Measurements from ENCODE around the gene ATP11C.
"Not testable (repeated sequence)": the region's sequence is repeated elsewhere in the genome, so short reads cannot be mapped to it uniquely, and the experiment has no call there.

The ATP11C gene

DNA sequence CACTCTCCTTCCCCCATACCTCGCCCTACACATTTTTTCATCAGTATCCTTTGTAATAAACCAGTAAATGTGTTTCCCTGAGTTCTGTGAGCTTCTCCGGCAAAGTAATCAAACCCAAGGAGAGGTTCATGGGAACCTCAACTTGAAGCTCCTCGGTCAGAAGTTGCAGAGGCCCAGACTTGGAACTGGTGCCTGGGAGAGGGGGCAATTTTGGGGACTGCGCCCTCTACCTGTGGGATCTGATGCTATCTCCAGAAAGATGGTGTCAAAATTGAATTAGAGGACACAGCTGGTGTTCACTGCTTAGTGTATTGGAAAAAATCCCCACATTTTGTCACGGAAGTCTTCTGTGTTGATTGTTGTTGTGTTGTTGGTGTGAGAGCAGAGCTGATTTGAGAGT lies 70.6 kb downstream of the ATP11C start:
- DNase-seq (ENCODE audit: low read depth, low spot score) = no peak

DNA sequence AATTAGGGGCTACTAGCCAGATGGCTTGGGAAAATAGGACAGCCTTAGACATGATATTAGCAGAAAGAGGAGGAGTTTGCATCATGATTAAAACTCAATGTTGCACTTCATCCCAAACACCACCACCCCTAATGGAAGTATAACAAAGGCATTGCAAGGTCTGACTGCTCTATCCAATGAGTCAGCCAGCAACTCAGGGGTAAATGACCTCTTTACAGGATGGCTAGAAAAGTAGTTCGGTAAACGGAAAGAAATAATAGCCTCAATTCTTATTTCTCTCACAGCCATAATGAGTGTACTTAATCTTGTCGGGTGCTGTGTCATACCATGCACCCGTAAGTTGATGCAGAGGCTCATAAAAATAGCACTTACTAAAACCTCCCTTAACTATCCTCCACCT lies 76.0 kb downstream of the ATP11C start:
- DNase-seq (ENCODE audit: low read depth, low spot score) = not testable (repeated sequence)

DNA sequence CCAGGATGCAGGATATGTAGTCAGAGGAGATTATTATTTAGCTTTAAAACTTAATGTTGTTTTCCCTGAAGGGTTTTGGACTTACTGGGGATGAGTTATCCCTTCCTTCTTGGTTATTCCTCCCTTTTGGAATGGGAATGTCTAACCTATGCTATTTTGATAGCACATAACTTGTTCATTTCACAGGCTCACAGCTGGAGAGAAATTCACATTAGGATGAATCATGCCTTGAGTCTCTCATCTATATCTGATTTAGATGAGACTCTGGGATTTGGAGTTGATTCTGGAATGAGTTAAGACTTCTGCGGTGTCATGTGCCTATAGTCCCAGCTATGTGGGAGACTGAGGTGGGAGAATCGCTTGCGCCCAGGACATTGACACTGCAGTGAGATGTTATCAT lies 81.1 kb downstream of the ATP11C start:
- peak; percentile 1 for DNase-seq (ENCODE audit: low read depth, low spot score)

DNA sequence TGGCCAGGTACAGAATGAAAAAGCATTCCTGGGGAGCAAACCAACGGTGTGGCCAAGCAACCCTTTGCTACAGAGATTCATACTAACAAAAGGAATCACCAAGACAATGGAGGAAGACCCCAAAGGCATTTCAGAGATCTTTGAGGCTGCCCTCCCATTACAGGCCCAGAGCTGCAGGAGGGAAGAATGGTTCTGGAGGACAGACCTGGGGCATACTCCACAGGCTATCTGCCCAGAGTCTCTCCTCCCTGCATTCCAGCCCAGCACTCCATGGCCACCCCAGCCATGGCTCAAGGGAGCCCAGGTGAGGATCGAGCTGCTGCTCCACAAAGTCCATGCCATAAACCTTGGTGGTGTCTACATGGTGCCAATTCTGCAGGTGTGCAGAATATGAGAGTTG lies 81.9 kb downstream of the ATP11C start:
- no peak for DNase-seq (ENCODE audit: low read depth, low spot score)

DNA sequence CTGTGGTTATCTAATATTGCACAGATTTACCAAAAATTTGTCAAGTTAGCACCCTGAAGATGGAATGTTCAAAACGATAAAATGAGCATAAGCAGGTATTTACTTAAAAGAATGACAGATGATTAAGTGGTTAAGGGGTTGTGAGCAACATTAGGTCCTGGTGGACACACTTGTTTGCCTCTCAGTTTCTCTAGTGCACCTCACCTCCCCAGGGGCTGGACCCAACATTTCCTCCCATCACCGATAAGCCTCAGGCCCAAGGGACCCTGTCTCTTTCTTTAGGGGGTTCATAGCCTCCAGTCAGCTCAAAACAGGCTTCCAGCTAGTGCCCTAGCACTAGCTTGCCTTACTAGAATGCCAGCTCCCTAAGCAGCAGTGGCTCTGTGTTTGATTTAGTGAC lies 88.0 kb downstream of the ATP11C start:
- DNase-seq (ENCODE audit: low read depth, low spot score) = no peak

DNA sequence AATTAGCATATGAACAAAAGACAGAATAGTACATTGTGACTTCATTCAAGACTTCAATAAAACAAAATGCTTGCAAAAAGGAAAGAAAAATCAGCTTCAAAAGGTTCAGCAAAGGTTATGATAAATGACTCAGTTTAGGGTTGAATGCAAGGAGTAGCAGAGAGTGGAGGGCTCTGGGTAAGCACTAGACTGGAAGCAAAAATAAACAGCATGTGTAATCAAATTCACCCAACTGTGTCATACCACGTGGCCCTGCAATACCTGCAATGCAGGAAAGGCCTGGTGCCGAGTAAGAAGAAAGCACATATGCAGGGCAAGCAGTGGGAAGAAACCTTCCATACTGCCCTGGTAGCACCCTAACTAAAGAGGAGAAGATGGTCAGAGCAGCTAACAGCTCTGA lies 88.7 kb downstream of the ATP11C start:
- DNase-seq (ENCODE audit: low read depth, low spot score) = no peak

DNA sequence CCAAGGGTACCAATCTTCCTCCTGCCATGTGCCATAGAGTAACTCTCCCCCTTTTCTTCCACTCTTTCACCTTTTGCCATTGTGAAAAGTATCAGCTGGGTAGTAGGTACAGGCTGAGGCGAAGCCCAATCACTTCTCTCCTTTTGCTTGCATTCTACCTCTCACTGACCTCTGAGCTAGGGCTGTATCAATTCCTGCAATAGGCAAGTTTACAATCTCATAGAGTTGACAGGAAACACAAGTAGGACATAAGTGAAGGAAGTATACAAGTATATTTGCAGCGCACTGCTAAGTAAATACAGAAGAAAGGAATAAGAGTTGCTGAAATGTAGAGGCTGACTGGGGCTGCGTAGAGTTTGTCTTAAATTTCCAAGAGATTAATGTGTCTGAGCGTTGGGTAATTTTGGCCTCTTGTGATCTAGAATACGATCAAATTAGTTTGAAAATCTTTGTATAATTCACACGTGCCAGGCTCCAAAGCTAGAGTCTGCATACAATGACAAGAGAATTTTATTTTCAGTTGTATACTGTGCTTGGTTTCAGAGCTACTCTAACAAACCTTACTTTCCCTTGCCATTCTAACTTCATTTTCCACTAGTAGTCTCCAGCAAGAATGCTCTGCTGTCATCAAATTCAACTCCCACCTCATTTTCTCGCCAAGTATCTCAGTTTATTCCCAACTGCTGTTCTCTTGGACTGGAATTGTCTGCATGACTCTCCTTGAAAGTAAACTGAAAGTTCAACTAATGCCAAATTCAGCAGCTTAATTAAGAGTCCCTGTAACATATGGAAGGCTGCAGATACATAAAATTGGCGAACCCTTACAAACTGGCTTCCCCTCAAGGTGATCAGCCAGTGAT lies 90.3 kb downstream of the ATP11C start:
- no peak for DNase-seq (ENCODE audit: low read depth, low spot score)

DNA sequence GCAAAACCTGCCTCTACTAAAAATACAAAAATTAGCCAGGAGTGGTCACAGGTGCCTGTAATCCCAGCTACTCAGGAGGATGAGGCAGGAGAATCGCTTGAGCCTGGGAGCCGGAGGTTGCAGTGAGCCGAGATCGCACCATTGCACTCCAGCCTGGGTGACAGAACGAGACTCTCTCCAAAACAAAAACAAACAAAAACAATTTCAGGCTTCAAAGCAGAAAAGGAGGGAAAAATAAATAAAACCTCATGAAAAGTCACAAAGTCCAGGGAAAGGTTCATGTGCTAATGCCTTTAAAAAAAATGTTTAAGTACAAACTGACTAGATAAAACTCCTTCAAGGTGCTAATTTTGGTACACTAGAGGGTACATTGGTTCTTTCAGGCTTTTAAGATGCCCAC lies 96.5 kb downstream of the ATP11C start:
- not testable (repeated sequence) for DNase-seq (ENCODE audit: low read depth, low spot score)

DNA sequence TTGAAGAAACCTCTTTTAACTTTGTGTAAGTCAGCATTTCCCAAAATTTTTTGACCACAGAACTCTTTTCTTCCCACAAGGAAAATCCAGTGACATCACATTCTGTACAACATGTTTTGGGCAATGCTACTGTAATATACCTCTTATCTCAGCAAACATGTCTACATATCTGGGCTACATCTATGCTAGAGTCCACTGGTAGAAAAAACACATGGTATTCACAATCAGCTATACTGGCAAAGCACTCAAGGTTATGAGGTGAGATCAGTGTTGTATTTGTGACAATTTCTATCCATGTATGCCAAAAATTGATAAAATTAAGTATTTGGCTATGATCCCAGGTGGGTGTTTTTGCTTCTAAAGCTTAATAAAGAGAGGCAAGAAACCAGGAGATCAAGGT lies 98.0 kb downstream of the ATP11C start:
- DNase-seq (ENCODE audit: low read depth, low spot score) = no peak

DNA sequence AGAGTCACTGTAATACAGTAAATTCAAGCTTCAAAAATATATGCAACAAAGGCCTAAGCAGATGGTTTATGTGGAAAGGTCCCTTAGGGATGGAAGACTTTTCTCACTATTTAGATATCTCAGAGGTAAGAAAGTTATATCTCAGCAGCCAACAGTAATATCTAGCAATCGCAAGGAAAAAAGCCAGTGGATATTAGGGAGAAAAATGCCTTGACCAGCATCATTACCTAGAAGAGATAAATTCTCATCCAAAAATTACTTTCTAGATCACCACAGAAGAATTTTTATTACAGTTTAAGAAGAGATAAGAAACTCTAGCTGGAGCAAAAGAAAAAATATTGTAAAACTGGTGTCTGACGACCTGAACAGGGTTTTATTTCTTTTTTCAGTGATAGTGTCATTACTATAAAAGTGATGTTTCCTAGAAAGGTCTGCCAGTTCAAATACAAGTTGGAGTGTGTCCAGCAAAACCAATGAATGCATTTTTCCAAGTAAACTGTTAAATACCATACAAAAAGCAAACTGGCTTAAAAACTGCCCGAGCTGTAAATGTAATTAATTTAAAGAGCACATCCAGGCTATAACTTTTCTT lies 100.0 kb downstream of the ATP11C start:
- DNase-seq (ENCODE audit: low read depth, low spot score) = no peak

DNA sequence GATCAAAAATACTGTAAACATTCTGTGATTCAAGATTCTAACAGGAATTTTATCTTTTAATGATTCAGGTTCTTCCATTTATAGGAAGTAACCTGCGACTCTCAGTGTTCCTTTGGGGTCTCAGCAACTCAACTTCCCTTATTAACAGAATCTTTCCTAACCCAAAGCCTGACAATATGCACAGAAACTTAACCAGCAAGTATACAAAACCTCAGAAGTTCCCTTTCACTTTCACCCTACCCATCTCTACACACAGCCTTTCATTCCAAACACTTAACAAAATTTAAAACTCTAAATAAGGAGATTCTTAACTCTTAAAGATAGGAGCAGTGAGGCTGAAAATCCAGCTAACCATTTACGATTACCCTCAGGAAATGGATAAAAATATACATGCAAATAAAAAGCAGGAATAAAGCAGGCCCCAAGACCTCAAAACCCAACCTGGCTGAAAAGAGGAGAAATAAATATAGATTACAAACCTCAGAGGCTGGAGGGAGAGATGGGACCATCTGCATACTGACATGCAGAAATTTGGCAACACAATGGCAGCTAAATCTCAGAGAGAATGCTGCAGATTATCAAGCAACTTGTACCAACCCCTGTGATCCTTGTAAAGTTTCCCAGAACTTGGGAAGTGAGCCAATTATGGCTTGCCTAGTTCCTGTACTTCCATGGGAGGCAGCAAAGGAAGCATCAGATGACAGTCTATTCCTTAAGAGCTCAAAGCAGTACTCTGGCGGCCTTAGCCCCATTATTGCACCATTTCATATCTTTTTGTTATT lies 101.0 kb downstream of the ATP11C start:
- peak; percentile 6 for DNase-seq (ENCODE audit: low read depth, low spot score)

DNA sequence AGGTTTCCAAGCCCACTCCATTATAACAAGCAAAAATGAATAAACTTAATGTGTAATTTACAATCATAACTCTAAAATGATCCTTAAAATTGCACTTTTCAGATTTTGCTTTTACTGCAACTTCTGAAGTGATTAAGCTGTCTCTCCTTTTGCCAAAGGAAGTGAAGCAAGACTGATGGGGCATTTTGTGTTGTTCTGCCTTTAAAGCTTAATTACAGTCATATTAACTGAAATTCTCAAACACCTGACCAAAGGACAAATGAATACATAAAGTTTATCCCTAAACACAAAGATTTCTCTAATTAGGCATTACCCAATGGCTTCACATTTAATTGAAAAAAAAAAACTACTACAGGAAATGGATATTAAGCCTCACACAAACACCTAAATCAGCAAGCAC lies 101.8 kb downstream of the ATP11C start:
- no peak for DNase-seq (ENCODE audit: low read depth, low spot score)

DNA sequence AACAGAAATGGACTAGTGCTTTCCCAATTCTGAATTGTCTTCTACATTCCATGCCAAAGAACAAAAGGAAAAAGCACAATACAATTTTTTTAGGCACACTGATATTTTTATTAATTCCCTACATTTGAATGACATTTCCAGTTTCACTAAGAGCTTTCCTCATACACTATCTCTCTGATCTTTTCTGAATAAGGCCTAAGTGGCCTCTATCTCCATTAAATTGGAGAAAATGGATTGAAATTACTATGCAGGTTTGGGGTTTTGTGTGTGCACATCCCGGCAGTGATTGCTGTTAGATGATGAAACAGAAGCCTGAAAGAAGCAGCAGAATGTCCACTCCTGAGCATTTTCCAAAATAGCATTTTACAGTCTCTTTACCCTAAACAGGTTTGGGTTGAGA lies 104.0 kb downstream of the ATP11C start:
- DNase-seq (ENCODE audit: low read depth, low spot score) = no peak

DNA sequence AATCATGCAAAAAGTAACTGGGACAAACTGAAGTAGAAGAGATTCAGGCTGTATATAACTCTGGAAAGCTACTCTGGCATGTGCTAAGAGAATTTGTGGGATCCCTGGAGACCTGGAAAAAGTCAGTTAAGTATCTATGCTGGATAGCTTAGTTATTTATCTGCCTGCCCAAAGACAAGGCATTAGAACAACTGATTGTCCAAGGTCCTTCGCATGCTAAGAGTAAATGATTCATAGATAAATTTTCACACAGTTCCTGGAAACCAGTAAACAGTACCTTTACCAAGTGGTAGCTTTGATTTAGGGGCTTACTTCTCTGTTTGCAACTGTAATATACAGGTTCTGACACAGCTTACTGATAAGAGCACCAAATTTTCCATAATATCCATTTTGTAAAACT lies 104.8 kb downstream of the ATP11C start:
- no peak for DNase-seq (ENCODE audit: low read depth, low spot score)

DNA sequence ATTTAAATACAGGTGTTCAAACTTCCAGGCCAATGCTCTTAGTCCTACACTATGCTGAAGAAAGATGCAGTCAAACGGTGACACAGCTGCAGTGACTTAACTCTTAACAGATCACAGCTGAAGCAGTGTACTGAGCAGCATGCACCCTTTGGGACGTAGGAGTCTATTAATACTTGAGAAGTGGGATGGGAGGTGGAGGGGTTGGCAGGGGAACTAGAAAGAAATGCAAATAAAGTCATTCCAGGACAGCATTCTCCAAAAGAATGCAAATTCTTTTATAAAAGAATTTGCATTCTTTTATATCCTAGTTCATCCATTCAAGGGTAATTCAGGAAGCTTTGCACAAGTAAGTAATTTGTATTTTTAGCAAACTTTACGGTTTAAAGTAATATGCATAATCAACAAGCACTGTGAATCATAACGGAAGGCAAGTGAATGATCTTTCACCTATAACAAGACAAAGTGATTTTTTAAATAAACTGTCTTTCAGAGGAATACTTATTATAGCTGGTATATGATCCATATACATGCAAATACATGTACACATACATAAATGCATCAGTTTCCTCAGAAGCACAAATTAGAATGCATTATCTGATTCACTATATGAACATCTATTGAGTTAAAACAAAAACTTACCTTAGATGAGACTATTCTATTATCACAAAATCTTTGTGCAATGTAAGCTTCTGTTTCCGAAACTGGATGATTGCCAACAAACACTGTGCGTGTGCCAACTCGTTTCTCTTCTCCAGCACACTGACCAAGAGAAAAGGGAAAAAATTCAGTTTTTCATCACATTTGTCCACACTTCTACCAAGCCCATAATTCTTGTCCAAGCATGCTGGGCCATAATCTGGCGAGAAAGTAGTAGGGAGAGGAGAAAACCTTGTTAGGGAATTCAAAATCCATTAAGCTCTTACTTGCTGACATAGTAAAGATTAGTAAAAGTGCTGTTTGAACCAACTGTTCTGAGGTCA lies 106.5 kb downstream of the ATP11C start:
- peak; percentile 10 for DNase-seq (ENCODE audit: low read depth, low spot score)

DNA sequence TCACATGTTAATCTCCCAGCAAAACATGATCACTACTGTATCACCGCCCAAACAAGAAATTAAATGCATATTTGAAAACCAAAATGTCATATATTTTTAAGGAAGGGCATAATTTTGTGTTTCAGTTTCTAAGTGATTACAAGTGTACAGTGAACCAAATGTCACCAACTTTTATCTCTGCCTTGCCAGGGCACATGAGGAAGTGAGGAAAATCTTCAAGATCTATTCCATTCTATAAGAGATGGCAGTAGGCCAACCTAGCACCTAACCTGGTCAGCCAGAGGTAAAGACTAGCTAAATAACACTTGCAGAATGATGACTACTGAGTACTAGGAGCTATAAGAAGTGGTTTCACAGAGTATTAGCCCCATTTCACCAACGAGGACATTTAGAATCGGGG lies 107.2 kb downstream of the ATP11C start:
- no peak for DNase-seq (ENCODE audit: low read depth, low spot score)

DNA sequence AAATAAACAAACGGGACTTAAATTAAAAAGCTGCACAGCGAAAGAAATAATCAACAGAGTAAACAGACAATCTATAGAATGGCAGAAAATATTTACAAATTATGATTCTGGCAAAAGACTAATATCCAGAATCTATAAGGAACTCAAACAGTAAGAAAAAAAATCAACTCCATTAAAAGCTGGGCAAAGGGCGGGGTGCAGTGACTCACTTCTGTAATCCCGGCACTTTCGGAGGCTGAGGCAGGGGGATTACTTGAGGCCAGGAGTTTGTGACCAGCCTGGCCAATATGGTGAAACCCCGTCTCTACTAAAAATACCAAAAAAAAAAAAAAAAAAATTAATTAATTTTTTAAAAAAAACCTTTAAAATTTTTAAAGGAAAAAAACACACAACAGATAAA lies 109.0 kb downstream of the ATP11C start:
- DNase-seq (ENCODE audit: low read depth, low spot score) = no peak

DNA sequence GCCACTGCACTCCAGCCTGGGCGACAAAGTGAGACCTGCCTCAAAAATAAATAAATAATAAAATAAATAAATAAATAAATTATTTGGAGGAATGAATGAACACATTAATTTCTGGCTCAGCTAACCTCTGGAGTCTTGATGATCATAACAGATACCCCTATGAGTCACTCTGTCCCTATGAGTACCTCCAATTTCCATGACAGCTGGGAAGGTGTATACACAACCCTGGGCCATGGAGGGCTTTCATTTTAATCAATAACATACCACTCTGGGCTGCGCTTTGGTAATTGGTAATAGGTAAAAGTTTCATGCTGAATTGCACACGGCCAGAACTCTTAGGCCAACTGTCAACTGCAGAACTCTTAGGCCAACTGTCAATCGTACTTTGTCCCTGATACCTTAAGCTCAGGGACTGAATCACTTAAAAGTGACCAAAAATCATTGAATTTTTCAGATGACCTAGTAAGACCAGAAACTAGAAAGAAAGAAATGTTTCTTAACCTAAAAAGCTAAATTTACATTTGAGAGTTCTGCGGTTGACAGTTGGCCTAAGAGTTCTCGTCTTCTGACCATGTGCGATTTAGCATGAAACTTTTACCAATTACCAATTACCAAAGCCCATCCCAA lies 112.4 kb downstream of the ATP11C start:
- DNase-seq (ENCODE audit: low read depth, low spot score) = no peak

DNA sequence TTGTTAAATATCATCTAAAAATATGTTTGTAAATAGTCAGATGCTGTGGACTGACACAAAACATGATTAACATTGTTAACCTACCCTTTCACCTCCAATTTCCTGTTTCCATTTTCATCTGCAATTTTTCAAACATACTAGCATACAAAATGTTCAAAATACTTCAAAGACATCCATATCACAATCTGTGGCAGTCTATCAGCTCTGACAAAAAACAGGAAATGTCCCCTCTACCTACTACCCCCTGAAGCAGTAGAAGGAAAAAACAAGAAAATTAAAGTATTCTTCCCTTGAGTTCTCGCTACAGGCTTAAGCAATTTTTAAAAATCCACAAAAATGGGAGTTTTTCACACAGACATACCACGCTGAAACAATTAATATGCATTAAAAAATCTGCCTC lies 116.6 kb downstream of the ATP11C start:
- DNase-seq (ENCODE audit: low read depth, low spot score) = no peak

DNA sequence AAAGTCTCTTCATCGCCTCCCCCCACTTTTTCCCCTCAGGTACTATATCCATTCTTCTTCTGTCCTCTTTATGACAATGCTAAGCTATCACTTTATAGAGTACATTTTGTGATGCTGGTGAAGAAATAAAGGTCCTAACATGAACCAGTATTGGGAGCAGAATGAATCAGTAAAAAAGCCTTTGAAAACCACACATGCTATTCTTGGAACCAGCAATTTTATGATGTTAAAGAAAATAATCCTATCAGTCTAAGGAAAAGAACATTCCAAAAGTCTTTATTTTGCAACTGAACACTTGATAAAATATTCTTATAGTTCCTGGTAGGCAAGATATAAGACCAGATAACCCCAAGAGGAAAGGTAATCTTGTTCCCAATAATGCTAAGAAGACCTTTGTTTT lies 117.1 kb downstream of the ATP11C start:
- DNase-seq (ENCODE audit: low read depth, low spot score) = no peak

Data from brain pericyte (primary cell).